ENCODE data around the gene CACNA1C.

CACNA1C gene

DNA sequence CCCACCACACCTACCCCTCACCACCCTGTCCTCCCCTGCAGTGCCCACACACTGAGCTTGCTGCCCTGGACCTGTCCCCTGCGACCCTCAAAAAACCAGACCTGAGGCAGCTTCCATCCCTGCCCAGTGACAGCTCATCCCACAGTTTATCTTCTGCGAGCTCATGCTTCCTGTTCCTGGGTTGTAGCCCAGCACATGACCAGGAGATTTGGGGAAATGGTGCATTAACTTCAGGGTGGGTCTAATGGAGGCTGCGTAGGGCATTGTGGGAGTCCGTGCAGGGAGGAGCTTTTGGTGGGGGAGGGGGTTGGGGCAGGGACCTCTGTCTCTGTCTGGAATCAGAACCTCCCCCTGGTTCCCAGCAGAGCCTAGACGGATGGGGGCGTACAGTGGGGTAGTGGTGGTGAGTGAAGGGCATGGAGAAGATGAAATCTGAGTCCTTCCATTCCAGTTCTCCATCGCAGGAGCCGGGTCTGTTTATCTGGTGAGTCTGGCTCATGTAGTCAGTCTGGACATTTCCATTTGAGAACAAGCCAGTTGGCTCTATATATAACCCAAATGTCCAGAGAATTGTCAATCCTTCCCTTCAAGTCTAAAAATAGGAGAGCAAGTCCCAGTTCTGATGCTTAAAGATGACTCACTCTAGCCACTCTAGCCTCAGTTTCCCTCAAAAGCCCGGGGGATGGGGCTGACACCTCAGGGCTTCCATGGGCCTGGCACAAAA, 270.9 kb downstream of the CACNA1C start:
- DNase-seq (ENCODE audit: low spot score) = no peak

DNA sequence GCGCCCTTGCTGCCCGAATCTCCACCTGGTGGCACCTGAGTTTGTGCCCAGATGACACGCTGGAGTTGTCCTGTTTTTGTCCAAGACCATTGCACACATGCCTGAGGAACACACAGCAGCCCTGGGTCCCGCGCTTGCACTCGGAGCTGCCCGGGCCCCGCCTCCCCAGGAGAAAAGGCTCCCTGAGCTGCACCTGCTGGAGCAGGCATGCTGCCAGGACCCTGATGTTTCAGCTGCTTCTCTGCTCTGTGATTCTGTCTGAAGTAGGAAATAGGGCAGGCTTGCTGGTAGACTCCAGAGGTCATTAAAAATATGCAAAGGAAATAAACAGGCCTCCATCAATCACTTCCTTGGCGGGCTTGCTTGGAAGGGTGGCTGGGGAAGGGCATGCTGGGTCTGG, 271.6 kb downstream of the CACNA1C start:
- peak; percentile 55 for DNase-seq (ENCODE audit: low spot score)

DNA sequence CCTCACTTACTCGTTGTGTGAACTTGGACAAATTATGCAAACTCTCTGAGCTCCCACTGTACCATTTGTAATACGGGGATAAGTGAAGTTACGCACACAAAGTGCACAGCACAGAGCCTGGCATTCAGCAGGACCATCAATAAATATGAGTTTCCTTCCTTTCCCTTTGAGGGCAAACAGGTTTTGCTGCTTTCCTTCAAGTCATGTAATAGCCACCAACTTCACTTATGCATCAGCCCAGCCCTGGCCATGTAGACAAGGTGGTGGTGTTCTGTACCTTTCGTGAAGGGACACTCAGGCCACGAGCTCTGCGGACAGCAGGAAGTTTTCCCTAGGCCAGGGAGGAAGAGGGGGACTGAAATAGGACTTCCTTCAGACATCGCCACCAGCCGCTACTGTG, 272.7 kb downstream of the CACNA1C start:
- no peak for DNase-seq (ENCODE audit: low spot score)

DNA sequence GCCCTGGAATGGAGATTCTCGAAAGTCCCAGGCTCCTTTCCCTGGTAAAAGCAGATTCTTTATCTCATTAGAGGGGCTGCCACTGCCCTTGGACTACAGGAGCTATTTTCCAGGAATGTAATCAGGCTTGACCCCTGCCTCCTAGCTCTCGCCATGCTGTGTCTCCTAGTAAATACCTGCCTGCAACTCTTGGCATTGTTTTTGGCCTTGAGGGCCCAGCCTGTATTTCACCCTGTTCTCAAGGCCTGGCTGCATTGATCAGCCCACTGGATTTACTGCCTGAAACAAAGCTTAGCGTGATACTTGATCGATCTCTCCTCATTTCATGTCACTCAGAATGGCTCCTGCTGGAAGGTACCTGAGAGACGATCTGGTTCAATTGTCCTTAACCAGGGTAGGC, 273.7 kb downstream of the CACNA1C start:
- no peak for DNase-seq (ENCODE audit: low spot score)

DNA sequence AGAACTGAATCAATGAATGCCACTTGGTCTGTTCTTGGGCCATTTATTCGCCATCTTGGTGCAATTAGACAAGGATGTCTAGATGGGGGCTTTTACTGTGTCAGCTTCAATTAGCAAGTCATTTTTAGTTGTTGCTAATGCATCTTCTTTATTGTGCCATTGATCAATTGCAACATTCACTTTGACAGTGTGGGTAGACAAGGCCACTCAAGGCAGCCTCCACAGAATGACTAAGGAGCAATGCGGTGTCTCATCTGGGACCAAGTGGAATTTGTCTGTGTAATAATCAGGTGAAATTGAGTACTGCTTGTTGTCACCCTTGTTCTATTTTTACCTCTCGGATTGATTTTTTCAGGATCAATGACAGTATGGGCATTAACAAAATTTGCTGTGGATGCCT, 275.9 kb downstream of the CACNA1C start:
- no peak for DNase-seq (ENCODE audit: low spot score)

DNA sequence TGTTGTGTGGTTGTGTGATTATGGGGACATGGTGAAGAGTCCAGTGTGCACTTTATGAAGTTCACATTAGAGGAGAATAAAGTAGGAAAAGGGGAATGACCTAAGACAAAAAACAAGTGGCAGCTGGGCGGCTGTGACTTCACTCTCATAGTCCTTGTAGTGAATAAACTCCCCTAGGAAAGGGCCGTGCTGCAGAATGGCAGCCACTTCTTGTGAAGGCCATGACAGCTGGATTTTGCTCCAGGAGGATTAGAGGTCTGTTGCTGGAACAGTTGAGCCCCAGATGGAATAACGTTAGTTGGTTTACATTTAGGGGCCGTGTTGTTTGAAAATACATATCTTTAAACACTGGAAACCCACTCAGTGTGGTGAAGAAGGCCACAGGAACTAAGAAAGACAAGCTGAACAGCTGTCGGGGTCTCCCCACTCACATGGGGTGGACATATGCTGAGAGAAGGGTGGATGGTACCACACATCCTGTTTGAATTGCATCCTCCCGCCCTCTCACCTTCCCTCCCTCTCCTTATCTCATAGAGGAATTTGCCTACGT, 276.9 kb downstream of the CACNA1C start:
- DNase-seq (ENCODE audit: low spot score) = no peak

DNA sequence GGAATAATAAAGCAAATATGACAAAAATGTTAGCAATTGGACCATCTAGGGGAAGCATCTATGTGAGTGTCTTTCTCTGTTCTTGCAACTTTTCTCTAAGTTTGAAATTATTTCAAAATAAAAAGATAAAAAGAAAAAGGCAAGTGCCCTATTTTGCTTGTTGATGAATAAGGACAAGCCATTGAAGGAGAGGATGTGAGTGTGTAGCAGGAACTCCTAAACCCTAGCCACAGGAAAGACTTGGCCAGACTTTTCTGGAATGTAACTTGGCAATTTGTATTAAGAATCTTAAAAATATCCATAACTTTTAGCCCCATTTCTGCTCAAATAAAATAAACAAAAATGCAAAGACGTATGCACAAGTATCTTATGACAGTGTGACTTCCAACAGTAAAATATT, 279.4 kb downstream of the CACNA1C start:
- DNase-seq (ENCODE audit: low spot score) = no peak

DNA sequence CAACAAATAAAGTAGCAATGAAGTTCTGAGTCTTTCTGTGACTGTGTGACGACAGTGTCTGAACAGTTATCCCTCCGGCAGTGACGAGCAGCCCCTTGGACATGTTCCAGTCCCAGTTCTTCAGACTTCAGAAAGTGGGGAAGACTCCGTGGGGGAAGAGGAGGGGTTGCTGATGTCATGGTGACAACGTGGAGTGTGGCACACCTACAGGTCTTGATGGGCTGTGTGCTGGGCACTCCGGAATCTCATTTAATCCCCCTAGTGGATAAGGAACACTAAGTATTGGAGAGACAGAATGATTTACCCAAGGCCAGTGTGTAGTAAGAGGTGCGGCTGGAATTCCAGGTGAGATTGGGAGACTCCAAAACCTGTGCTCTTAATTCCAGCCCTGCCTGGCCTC, 280.2 kb downstream of the CACNA1C start:
- no peak for DNase-seq (ENCODE audit: low spot score)

DNA sequence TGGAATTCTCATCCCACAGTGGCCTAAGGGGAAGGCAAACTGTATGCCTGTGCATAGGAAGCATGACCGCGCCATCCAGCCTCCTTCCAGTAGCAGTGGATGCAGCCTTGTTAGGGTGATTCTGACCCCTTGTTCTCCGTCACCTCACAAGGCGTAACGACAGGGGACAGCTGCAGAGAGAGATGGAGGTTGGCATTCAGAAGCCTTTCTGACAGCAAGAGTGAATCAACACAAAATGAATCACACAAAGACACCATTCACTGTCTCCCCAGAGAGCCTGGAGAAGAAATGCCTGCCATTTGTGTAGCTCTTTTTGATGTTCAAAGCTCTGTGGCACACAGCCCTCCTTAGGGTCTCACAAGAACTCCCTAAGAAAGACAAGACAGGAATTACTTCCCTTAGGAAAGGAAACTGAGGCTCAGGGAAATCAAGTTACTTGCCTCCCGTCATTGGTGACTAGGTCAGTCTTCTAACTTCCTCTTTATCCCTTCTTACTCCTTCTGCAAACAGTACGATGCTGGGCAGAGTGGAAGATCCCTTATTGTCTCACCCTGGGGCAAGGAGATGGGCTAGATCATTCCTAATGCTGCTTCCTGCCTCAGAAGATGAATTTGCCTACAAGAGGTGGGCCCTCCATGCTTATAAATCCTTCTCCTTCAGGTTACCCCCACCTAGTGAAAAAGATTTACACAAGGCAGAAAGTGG, 280.9 kb downstream of the CACNA1C start:
- DNase-seq (ENCODE audit: low spot score) = no peak

DNA sequence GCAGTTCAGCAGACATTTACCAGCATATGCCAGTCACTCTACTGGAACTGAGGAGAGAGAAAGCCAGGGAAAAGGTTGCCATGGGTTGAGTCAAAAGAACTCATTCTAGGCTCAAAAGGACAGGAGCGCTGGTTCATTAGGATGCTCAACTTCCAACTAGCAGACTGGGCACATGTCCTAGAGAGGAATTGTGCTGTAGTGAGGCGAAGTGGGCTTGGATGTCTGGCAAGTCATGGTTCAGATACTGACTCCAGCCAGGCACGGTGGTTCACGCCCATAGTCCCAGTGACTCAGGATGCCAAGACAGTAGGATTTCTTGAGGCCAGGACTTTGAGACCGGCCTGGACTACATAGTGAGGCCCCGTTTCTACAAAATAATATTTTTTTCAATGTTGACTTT, 281.5 kb downstream of the CACNA1C start:
- DNase-seq (ENCODE audit: low spot score) = no peak

DNA sequence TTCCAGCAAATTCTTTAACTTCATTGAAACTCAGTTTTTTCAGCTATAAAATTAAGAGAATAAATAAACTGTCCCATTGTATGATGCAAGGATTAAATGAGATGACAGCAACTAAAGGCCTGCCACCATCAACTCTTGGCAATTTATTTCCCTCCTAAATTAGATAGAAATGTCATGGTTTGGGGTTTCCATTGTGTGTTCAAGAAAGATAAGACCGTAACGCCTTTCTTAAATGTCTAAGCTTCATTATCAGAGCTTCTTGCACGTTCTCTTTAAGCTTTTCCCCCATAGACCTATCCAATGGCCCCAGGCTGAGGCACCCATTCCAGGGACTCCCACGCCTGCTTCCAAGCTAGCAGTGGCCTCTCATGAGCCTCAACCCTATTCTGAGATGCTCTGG, 281.9 kb downstream of the CACNA1C start:
- DNase-seq (ENCODE audit: low spot score) = no peak

DNA sequence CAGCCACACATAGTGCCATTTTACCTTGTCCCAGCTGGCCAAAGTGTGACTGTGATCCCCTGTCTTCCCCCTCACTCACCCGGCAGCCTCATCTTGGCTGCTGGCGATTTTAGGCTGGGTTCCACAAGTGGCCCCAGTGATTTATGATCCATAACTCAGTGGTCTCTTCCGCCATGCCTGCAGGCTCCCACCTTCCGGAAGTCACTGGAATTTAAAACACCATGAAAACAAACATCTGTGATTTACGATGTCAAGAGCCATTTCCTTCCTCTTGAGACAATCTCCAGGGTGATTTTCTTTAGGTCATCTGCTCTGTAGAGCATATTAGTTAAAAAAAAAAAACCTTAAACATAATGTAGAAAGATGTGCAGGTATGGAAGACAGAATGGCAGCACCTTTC, 282.3 kb downstream of the CACNA1C start:
- no peak for DNase-seq (ENCODE audit: low spot score)

DNA sequence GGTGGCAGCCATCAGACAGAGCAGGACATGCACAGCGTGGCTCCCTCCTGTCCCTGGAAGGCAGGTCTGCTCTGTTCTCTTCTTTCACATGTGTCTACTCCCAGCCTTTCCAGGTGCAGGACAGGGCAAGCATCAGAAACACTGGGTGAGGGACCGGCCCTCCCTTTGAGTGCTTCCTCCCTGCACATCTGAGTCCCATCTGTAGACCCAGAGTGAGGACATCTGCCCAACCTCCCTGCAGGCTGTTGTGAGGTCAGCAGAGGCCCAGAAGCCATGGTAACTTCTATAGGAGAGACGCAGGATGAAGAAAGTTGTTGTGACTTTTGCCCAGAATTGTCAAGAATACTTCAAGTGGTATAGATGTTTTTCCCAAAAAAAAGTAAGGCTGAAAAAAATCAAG, 282.7 kb downstream of the CACNA1C start:
- no peak for DNase-seq (ENCODE audit: low spot score)

DNA sequence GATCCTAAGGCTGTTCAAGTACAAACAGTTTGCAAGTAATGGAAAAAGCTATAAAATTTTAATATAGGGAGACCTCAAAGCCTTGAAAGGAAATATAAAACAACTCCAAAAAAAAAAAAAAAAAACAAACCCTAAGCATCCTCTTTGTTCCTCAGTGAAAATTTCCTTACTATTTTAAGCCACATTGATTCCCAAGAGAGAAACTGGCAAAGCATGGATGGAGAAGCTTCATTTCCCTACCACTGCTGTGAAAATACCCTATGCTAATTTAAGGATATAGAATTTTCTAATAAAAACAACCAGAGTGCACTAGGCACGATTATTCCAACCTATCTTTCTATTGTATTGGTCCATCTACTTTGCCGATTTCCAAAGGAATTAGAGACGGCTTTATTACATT, 283.1 kb downstream of the CACNA1C start:
- DNase-seq (ENCODE audit: low spot score) = no peak

DNA sequence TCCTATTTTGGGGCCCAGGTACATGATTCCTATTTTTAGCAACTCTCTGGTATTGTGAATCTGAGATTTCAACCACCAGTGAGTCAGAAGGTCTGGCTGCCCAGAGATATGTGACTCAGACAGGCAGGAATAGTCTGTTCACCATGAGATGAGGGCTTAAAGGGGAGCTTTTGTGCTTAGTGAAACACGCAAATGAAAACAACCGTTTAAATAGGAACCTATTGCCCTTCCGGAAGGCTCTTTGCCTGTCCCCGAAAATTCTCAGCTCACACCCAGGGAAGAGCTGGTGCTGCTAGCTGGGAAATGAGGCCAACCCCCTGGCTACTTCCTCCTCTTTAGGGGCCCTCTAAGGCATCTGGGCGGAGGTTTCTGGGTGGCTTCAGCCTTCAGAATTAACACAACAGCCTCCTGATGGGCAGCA, 283.6 kb downstream of the CACNA1C start:
- DNase-seq (ENCODE audit: low spot score) = no peak

DNA sequence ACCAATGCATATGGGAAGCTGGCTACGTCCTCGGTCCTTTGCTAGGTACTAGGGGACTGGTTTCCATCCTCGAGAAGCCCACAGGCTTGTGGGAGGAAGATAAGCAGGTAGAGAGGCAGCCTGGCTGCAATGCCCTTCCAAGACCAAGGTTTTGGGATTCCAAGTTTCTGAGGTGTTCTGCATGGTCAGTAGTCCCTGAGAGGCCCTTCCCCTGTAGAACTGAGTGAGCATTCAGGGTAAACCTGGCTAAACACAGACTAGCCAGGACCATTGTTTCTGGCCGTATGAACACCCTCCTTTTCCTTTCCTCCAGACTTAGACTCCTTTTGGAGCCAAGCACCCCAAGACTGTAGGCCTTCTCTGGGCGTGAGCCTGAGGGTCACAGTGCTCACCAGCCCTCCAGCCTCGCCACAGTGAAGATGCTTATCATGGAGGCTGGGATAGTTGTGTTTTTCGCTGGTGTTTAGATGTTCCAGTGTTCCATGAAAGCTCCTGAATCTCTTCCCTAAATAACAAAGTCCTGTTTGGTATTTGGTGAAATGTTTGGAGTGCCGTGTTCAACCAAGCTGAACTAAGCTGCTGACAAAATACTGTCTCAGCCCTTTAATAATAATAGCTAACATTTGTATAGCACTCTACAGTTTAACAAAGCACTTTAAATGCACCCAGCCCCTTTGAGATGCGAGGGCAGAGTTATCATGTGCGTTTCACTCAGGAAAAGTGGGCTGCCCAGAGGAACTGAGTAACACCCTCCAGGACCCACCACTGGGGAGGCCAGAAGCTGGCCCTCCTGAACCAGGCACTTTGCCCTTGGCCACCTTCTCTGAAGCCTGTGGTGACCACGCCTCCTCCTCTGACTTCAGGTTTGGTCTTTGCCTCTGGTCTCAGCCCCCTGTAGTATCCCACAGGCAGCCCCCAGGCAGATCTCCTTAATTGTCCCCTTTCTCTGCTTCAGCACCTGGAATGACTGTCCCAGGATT, 284.5 kb downstream of the CACNA1C start:
- no peak for DNase-seq (ENCODE audit: low spot score)

DNA sequence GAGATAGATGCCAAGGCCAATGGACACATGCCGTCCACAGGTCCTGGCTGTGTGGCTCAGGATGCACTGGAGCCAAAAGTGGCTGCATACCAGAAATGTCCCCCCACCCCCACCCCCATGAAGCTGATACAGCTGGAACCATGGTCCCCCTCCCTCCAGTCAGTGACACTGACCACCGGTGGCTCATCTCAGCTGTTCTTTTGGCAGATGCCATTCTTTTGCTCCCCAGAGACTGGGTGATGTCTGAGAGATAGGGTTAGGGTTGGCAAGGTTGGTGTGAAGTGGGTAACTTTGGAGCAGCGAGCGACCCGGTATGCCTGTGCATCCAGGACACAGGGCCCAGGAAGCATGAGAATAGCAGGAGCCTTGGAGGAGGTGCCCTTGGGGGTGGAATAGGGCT, 285.6 kb downstream of the CACNA1C start:
- no peak for DNase-seq (ENCODE audit: low spot score)

DNA sequence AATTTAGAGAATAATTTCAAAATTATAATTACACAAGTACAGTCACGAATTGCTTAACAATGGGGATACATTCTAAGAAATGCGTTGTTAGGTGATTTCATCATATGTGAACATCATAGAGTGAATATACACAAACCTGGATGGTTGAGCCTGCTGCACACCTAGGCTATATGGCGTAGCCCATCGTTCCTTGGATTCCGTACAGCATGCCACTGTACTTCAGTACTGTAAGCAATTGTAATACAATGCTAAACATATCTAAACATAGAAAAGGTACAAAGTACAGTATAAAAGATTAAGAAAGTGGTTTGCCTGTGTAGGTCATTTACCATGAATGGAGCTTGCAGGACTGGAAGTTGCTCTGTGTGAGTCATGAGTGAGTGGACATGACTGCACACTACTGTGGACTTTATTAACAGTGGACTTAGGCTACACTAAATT, 286.2 kb downstream of the CACNA1C start:
- no peak for DNase-seq (ENCODE audit: low spot score)

DNA sequence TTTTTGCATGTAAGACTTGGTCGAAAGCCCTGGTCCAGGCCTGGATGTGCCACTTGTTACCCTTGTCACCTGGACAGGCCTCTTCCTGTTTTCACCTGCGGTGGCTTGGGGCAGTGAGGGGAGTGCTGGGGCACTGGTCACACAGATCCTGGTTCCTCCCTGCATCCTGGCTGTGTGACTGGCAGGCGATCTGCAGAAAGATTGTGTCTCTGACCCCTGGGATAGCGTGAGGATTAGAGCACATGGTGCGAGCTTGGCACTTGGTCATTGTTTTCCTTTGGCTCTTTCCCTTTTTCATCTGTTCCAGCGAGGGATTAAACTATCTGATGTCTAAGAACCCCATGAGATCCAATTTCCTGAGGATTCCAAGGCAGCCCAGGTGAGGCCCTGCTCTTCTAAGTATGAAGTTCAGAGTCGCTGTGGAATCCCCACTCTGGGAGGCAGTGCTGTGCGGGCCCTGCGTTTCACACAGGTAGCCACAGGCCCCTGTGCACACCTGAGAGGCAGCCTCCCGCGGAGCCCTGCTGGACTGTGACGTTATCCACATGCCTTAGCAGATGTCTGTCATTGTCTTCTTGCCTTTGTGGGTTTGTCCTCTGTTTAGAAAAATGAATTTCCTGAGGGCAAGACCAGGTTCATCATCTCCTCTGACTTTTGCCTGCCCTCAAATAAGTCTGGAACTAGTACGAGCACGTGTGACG, 288.4 kb downstream of the CACNA1C start:
- no peak for DNase-seq (ENCODE audit: low spot score)

DNA sequence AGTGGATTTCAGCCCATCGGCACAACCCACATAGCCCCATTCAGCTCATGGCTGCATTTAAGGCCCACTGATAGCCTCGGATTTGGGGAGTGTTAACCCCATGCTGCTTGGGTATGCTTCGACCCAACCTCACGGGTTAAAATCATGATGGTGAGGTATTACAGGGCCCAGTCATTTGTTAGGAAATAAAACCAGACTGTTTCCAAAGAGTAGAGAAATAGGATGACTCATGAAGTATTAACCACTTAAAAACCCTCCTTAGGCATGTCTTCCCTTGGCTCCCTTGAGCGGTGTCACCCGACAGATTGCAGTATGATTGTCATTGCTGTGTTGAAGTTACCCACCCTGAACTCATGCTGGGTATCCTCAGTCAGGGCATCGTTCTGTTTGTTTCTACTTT, 289.1 kb downstream of the CACNA1C start:
- DNase-seq (ENCODE audit: low spot score) = no peak

DNA sequence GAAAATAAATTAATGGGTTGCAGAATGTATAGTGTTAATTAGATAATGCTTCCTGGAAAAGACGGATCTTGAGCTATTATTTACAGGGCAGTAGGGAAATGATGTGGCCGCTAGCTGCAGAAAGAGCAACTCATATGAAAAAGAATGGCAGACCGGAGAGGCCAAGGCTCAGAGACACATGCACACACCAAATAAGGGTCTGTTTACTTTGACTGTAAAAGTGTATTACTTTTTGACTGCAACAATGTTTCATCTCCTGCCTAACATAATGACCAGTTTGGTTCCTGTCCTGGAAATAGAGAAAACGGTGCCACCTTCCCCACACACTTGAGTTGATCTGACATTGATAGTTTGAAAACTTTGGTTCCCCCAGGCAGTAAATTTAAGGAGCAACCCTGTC, 290.9 kb downstream of the CACNA1C start:
- DNase-seq (ENCODE audit: low spot score) = no peak

DNA sequence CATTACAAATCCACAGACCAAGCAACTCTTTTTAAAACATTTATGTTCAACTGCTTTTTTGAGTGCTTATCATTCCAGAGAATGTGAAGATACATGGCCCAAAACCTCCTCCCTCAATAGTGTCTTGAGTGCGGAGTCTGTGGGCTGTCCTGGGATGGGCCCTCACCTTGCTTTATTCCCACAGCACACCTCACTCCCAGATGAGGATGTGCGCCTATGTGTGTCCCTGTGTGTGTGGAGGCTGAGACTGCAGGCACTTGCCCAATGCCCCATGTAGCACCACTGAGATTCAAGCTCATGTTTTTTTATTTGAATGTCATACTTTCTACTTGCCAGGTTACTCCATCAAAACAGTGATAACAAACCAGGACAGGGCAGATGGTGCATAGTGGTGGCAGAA, 291.7 kb downstream of the CACNA1C start:
- DNase-seq (ENCODE audit: low spot score) = no peak

Measured in NAMALWA (cell line).